ENCODE data around the gene VIP.

DNA sequence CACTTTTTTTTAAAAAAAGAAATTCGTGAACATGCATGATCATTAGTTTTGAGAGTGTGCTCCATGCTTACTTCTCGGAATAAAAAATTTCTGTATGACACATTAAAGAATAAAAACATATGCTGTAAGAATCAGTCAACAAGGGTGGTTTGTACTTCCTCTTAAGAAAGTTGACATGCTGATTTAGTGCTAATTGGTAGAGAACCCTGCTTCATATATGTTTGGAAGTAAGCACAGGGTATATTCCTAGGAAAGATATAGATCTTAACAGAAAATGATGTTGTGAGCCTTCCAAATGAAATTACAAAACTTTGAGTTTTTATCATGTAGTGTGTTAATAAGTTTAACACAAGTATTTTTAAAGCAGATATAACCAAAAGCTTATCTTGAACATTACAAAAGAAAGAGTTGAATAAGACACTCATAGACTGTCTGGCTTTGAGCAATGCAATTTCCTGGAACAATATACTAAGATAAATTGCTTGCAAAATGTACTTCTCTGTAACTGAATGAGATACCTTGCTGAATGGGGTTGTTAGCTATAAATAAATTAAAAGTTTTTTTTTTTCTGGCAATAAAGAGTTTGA is 13.8 kb upstream of the VIP start:
- TF ChIP-seq, protein P1, sequence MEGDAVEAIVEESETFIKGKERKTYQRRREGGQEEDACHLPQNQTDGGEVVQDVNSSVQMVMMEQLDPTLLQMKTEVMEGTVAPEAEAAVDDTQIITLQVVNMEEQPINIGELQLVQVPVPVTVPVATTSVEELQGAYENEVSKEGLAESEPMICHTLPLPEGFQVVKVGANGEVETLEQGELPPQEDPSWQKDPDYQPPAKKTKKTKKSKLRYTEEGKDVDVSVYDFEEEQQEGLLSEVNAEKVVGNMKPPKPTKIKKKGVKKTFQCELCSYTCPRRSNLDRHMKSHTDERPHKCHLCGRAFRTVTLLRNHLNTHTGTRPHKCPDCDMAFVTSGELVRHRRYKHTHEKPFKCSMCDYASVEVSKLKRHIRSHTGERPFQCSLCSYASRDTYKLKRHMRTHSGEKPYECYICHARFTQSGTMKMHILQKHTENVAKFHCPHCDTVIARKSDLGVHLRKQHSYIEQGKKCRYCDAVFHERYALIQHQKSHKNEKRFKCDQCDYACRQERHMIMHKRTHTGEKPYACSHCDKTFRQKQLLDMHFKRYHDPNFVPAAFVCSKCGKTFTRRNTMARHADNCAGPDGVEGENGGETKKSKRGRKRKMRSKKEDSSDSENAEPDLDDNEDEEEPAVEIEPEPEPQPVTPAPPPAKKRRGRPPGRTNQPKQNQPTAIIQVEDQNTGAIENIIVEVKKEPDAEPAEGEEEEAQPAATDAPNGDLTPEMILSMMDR (IDR thresholded peaks at IDR 0.05), result no peak
- TF ChIP-seq POLR2AphosphoS5 (IDR thresholded peaks at IDR 0.05) (no peak), POLR2A (IDR thresholded peaks at IDR 0.05) (no peak)
